ENCODE measurements around the gene TMPRSS7.
A peak's percentile ranks its signal among the peaks of the same experiment; 100 is the strongest.

The TMPRSS7 gene

GRCh38 chr3:112074006-112074405, 39.5 kb downstream of the TMPRSS7 start:
- Histone ChIP-seq H3K27me3 (ENCODE audit: control insufficient read depth, insufficient read depth, low read length) (no peaks in the 10 kb centered on the region), H3K9me3 (ENCODE audit: control insufficient read depth, insufficient read depth, low read length) (no peaks in the 10 kb centered on the region), H3K9ac (ENCODE audit: low read depth, low read length) (no peak overlapping the region), H3K4me1 (ENCODE audit: control insufficient read depth, insufficient read depth, low read length) (peaks cover 7% of the 10 kb centered on the region), H3K4me3 (ENCODE audit: low read depth, low read length) (no peak overlapping the region), H3K36me3 (ENCODE audit: control insufficient read depth, insufficient read depth, low read length) (no peaks in the 10 kb centered on the region)

GRCh38 chr3:112074616-112075497, 40.3 kb downstream of the TMPRSS7 start:
- Histone ChIP-seq H3K9ac (ENCODE audit: low read depth, low read length) (no peak overlapping the region), H3K4me3 (ENCODE audit: low read depth, low read length) (no peak overlapping the region)

GRCh38 chr3:112078125-112079083, 43.9 kb downstream of the TMPRSS7 start:
- peaks cover 7% of the 10 kb centered on the region for H3K4me1 ChIP-seq (ENCODE audit: control insufficient read depth, insufficient read depth, low read length)
- no peak overlapping the region for H3K9ac ChIP-seq (ENCODE audit: low read depth, low read length)
- H3K9me3 ChIP-seq (ENCODE audit: control insufficient read depth, insufficient read depth, low read length) = no peaks in the 10 kb centered on the region
- no peaks in the 10 kb centered on the region for H3K36me3 ChIP-seq (ENCODE audit: control insufficient read depth, insufficient read depth, low read length)
- no peak overlapping the region for H3K4me3 ChIP-seq (ENCODE audit: low read depth, low read length)
- no peaks in the 10 kb centered on the region for H3K27me3 ChIP-seq (ENCODE audit: control insufficient read depth, insufficient read depth, low read length)

More at GRCh38 chr3:112074616-112075497, 40.3 kb downstream of the TMPRSS7 start:
- Histone ChIP-seq H3K4me1 (ENCODE audit: control insufficient read depth, insufficient read depth, low read length) (peaks cover 7% of the 10 kb centered on the region), H3K9me3 (ENCODE audit: control insufficient read depth, insufficient read depth, low read length) (no peaks in the 10 kb centered on the region), H3K27me3 (ENCODE audit: control insufficient read depth, insufficient read depth, low read length) (no peaks in the 10 kb centered on the region), H3K36me3 (ENCODE audit: control insufficient read depth, insufficient read depth, low read length) (no peaks in the 10 kb centered on the region)

- H3K4me1 ChIP-seq (ENCODE audit: control insufficient read depth, insufficient read depth, low read length) = peaks cover 6% of the 10 kb centered on the region
- H3K9me3 ChIP-seq (ENCODE audit: control insufficient read depth, insufficient read depth, low read length) = no peaks in the 10 kb centered on the region
- no peaks in the 10 kb centered on the region for H3K36me3 ChIP-seq (ENCODE audit: control insufficient read depth, insufficient read depth, low read length)
- no peak overlapping the region for H3K9ac ChIP-seq (ENCODE audit: low read depth, low read length)
- H3K4me3 ChIP-seq (ENCODE audit: low read depth, low read length) = no peak overlapping the region
- peaks cover 20% of the 10 kb centered on the region for H3K27me3 ChIP-seq (ENCODE audit: control insufficient read depth, insufficient read depth, low read length)
Observed at GRCh38 chr3:112083239-112083638, 48.7 kb downstream of the TMPRSS7 start.

- H3K36me3 ChIP-seq (ENCODE audit: control insufficient read depth, insufficient read depth, low read length) = no peaks in the 10 kb centered on the region
- H3K4me3 ChIP-seq (ENCODE audit: low read depth, low read length) = peak overlapping the region; percentile 66
- H3K4me1 ChIP-seq (ENCODE audit: control insufficient read depth, insufficient read depth, low read length) = peaks cover 6% of the 10 kb centered on the region
- no peaks in the 10 kb centered on the region for H3K9me3 ChIP-seq (ENCODE audit: control insufficient read depth, insufficient read depth, low read length)
- no peak overlapping the region for H3K9ac ChIP-seq (ENCODE audit: low read depth, low read length)
- peaks cover 20% of the 10 kb centered on the region for H3K27me3 ChIP-seq (ENCODE audit: control insufficient read depth, insufficient read depth, low read length)
Observed at GRCh38 chr3:112084980-112085705, 50.6 kb downstream of the TMPRSS7 start.

GRCh38 chr3:112085735-112086075, 51.2 kb downstream of the TMPRSS7 start:
- peak overlapping the region; percentile 19 for H3K9ac ChIP-seq (ENCODE audit: low read depth, low read length)
- H3K4me1 ChIP-seq (ENCODE audit: control insufficient read depth, insufficient read depth, low read length) = peaks cover 6% of the 10 kb centered on the region
- no peaks in the 10 kb centered on the region for H3K9me3 ChIP-seq (ENCODE audit: control insufficient read depth, insufficient read depth, low read length)
- H3K27me3 ChIP-seq (ENCODE audit: control insufficient read depth, insufficient read depth, low read length) = peaks cover 20% of the 10 kb centered on the region
- peak overlapping the region; percentile 66 for H3K4me3 ChIP-seq (ENCODE audit: low read depth, low read length)
- no peaks in the 10 kb centered on the region for H3K36me3 ChIP-seq (ENCODE audit: control insufficient read depth, insufficient read depth, low read length)

- Histone ChIP-seq H3K27me3 (ENCODE audit: control insufficient read depth, insufficient read depth, low read length) (peaks cover 20% of the 10 kb centered on the region), H3K9ac (ENCODE audit: low read depth, low read length) (peak within 1 kb of the TSS; percentile 56), H3K9me3 (ENCODE audit: control insufficient read depth, insufficient read depth, low read length) (no peaks in the 10 kb centered on the region), H3K4me1 (ENCODE audit: control insufficient read depth, insufficient read depth, low read length) (peaks cover 6% of the 10 kb centered on the region), H3K36me3 (ENCODE audit: control insufficient read depth, insufficient read depth, low read length) (no peaks in the 10 kb centered on the region), H3K4me3 (ENCODE audit: low read depth, low read length) (peak within 1 kb of the TSS; percentile 66)
Observed at GRCh38 chr3:112086076-112086854, 51.7 kb downstream of the TMPRSS7 start, which contains the start of gene C3orf52. Gene C3orf52, plus strand, starts transcription at chr3:112086389. Its CDS starts 19 bp downstream, at chr3:112086408.

- Histone ChIP-seq H3K9ac (ENCODE audit: low read depth, low read length) (no peak overlapping the region), H3K4me3 (ENCODE audit: low read depth, low read length) (peak overlapping the region; percentile 66), H3K9me3 (ENCODE audit: control insufficient read depth, insufficient read depth, low read length) (no peaks in the 10 kb centered on the region), H3K4me1 (ENCODE audit: control insufficient read depth, insufficient read depth, low read length) (peaks cover 6% of the 10 kb centered on the region), H3K36me3 (ENCODE audit: control insufficient read depth, insufficient read depth, low read length) (no peaks in the 10 kb centered on the region), H3K27me3 (ENCODE audit: control insufficient read depth, insufficient read depth, low read length) (peaks cover 20% of the 10 kb centered on the region)
Observed at GRCh38 chr3:112086875-112087524, 52.5 kb downstream of the TMPRSS7 start.

- Histone ChIP-seq H3K4me1 (ENCODE audit: control insufficient read depth, insufficient read depth, low read length) (peaks cover 6% of the 10 kb centered on the region), H3K36me3 (ENCODE audit: control insufficient read depth, insufficient read depth, low read length) (no peaks in the 10 kb centered on the region), H3K9ac (ENCODE audit: low read depth, low read length) (no peak overlapping the region), H3K4me3 (ENCODE audit: low read depth, low read length) (peak overlapping the region; percentile 66), H3K9me3 (ENCODE audit: control insufficient read depth, insufficient read depth, low read length) (no peaks in the 10 kb centered on the region), H3K27me3 (ENCODE audit: control insufficient read depth, insufficient read depth, low read length) (peaks cover 20% of the 10 kb centered on the region)
Observed at GRCh38 chr3:112087746-112088145, 53.2 kb downstream of the TMPRSS7 start.

- Histone ChIP-seq H3K27me3 (ENCODE audit: control insufficient read depth, insufficient read depth, low read length) (peaks cover 18% of the 10 kb centered on the region), H3K36me3 (ENCODE audit: control insufficient read depth, insufficient read depth, low read length) (no peaks in the 10 kb centered on the region), H3K9ac (ENCODE audit: low read depth, low read length) (no peak overlapping the region), H3K4me1 (ENCODE audit: control insufficient read depth, insufficient read depth, low read length) (peaks cover 6% of the 10 kb centered on the region), H3K9me3 (ENCODE audit: control insufficient read depth, insufficient read depth, low read length) (no peaks in the 10 kb centered on the region), H3K4me3 (ENCODE audit: low read depth, low read length) (no peak overlapping the region)
Observed at GRCh38 chr3:112088944-112089343, 54.4 kb downstream of the TMPRSS7 start.

Measured in iPS-15b (cell line).